Epidermal melanocyte (primary cell): ENCODE results near the gene TTLL9.

ENCODE experiments used
- DNase-seq: peaks from one replicate; pipeline ENCODE4 v3.0.0; 2011; ENCODE audit warnings: low spot score; ENCODE audit not compliant: insufficient read length

The TTLL9 gene

GRCh38 chr20:31879143-31879987 lies 8.9 kb downstream of the TTLL9 start:
- DNase-seq, result peak; percentile 98

DNA sequence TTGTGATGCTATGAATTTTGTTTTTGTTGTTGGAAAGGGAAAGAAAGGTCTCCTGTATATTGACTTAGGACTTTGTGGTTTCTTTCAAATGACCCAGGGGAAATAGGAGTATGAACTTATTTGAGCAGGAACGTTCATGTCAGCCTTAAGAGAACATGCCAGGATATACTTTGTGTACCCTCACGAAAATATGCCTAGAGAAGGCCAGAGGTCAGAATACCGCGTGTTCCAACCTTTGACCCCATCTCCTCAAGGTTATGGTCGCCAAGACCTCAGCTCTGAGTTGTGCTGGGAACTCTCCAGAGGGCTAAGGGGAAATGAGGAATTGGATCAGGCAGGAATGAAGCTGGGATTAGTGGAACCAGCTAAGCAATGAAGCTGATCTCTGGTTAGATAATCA lies 11.5 kb downstream of the TTLL9 start:
- no peak for DNase-seq

GRCh38 chr20:31883829-31884228 lies 13.4 kb downstream of the TTLL9 start:
- DNase-seq, result no peak

DNA sequence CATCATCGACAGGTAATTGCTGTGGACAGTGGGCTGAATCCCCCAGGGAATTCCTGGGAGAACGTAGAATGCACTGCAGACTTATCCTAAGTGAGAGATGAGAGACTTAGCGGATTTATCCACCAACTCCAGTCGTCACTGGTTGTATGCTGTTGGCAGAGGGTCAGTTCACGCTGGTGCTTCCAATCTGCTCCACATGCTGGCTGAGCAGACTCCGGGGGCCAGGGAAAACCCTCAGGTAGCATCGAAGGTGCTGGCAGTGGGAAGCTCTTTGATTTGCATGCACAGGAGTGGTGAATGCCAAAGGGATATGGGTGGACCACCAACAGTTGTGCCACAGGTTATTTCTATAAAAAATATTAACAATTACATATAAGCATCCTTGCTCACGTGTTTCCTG lies 20.2 kb downstream of the TTLL9 start:
- no peak for DNase-seq

DNA sequence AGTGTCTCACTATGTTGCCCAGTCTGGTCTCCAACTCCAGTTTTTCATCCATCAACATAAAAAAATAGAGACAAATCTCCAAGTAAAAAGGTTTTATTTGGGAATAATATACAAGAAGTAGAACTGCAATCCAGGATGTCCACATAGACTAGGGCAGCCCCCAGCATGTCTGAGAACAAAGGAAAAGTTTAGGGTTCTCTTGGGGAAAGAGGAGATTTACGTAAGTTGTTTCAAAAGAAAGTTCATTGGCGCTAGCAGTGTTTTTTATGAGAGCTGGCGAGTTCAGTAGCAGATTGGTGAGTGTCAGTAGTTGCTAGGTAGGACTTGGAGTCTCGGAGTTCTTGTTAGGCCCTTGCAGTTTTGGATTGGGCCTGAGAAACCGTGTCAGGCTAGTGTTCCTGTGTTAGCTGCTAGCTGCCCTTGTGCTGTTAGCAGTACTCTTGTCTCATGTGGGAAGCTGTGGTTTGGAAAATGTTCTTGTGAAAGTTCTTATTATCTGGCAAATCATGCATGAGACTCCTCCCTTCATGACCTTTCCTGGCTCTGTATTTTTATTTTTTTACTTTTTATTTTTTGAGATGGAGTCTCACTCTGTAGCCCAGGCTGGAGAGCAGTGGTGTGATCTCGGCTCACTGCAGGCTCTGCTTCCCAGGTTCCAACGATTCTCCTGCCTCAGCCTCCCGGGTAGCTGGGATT lies 24.7 kb downstream of the TTLL9 start:
- peak; percentile 65 for DNase-seq

GRCh38 chr20:31896049-31896448 lies 25.6 kb downstream of the TTLL9 start:
- DNase-seq, result no peak

DNA sequence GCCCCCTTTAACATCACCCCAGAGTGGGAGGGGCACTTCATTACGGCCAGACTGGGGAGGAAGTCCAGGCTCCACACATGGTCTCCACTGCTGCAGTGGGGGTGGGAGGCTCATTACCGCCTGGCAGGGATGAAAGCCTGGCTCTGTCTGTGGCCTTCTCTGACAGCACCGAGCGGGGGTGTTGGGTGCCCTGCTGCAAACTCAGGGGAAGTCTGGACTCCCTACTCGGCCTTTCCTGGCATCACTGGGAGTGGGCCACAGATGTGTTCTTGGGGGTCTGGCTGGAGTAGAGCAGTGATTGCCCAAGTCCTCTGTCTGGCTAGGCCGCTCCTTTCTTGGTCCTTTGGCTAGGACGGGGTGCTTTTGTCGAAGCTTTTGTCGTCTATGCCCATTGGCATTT lies 27.1 kb downstream of the TTLL9 start:
- DNase-seq, result no peak

- DNase-seq, result no peak
Measured at GRCh38 chr20:31901615-31902014, 31.2 kb downstream of the TTLL9 start.

- no peak for DNase-seq
Measured at GRCh38 chr20:31903627-31904386, 33.4 kb downstream of the TTLL9 start.

DNA sequence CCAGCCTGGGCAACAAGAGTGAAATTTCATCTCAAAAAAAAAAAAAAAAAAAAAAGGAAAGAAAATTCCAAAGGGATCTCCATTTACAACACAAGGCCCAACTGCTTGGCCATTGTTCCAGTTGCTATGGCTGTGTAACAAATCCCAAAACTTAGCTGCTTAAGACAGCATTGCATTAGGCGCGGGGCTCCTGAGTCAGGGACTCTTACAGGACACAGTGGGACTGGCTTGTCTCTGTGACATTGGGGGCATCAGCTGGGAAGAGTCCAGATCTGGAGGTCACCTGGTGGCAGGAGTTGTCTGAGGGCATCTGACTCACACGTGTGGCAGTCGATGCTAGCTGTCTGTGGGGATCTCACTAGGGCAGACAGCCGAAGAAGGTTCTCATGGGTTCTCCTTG lies 35.6 kb downstream of the TTLL9 start:
- DNase-seq, result no peak

- no peak for DNase-seq
Measured at GRCh38 chr20:31907046-31907445, 36.6 kb downstream of the TTLL9 start.

DNA sequence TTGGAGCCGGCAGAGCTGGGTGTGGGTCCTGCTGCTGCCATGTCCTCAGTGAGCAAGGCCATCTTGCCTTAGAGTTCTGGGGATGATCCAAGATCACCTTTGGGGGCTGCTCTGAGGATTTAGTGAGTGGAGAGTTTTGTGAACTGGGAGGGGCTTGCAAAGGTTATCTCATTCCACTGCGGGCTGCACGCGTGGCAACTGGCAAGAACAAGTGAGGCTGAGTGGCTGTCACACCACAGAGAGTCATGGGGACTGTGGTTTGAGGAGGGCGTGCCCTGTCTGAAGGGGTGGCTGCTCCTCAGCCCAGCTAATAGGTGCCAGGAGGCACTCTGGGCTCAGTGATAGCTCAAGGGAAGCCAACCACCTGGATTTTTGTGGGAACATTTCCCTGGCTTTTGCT lies 37.6 kb downstream of the TTLL9 start:
- no peak for DNase-seq

DNA sequence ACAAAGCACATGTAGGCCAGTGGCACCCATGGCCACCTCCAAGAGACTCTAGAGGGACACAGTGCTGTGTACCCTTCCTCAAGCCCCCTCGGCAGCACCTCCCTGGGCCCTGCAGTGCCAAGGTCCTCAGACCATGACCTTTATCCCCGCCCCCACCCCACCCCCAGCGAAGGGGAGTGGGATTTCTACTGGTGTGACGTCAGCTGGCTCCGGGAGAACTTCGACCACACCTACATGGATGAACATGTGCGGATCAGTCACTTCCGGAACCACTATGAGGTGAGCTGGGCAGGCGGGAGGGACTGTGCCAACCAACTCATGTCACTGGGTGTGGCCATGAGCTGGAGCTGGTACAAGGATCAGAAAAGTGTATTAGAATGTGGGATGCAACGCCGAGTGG lies 38.0 kb downstream of the TTLL9 start:
- DNase-seq, result no peak

DNA sequence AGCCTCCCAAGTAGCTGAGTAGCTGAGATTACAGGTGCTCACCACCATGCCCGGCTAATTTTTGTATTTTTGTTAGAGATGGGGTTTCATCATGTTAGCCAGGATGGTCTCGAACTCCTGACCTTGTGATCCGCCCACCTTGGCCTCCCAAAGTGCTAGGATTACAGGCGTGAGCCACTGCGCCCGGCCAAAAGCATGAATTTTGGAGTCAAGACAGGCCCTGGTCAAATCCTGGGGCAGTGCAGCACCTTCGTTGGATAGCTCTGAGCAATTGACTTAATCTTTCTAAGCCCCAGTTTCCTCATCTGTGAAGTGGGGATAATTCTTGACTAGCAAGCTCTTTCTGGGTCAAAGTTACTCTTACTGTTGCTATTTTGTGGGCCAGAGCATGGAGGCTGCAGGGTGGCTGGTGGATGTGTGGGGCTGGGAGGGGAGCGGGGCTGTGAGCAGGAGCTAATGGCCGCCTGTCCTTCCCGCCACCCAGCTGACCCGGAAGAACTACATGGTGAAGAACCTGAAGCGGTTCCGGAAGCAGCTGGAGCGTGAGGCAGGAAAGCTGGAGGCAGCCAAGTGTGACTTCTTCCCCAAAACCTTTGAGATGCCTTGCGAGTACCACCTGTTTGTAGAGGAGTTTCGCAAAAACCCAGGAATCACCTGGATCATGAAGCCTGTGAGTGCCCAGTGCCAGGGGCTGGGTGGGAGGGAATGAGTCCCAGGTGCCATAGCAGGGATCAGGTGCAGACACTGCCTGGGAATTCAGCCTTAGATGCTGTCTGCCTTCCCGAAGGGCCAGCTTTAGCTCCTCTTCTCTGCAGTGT lies 39.0 kb downstream of the TTLL9 start:
- no peak for DNase-seq

DNA sequence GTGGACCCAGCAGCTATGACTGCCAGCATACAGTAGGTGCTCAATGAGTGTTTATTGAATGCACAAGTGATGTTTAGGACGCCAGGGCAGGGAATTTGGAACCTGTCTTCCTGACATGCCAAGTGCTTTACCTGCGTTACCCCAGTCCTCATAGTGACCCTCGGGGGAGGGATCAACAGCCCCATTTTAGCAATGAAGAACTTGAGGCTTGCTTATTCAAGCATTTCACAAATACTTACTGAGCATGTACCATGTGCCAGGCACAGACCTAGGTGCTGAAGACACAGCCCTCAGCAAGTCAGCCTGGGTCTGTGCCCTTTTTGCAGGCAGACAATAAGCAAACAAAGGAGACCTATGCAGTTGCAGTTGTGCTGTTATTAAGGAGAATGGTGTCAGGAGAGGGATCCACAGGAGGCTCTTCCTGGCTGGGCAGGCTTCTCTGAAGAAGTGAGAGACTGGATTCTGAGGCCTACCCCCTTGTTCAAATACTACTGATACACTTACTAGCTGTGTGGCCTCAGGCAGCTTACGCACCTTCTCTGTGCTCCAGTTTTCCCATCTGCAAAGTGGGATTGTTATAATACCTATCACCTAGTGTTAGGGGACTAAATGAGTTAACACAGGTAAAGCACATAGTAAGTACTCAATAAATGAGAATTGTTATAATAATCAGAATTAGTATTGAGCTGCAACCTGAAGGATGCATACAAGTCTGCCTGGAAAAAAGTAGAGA lies 39.8 kb downstream of the TTLL9 start:
- no peak for DNase-seq

DNA sequence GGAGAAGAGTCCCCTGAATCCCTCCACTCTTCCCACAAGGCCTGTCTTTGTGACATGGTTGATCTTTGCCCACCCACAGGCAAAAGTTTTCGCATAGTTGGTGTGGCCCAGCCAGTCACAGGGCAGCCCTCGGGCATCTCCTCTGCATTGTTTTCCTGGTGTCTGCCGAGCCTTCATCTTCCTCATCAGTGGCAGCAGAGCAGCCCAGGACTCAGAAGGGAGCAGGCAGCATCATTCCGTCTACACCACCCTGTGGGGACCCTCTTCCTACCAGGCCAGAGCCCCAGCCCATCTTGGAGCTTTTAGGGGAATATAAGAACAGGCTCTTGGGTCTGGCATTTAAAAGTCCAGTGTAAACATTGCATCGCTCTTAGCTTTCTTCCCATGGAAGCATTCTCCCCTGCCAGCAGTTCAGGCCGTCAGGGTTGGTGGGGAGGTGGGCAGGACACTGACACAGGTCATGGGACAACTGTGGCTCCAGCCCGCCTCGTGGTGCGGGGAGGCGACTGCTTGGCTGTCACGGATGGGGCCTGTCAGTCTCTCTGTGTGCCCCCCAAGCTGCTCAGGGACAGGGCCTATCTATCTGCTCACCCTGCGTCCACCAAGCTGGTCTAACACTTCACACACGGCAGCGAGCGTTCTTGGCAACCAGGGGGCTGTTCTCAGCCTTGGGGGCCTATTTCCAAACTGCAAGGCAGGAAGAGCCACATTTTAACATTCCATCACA lies 43.2 kb downstream of the TTLL9 start:
- DNase-seq, result no peak

GRCh38 chr20:31914170-31914569 lies 43.7 kb downstream of the TTLL9 start:
- DNase-seq, result no peak

DNA sequence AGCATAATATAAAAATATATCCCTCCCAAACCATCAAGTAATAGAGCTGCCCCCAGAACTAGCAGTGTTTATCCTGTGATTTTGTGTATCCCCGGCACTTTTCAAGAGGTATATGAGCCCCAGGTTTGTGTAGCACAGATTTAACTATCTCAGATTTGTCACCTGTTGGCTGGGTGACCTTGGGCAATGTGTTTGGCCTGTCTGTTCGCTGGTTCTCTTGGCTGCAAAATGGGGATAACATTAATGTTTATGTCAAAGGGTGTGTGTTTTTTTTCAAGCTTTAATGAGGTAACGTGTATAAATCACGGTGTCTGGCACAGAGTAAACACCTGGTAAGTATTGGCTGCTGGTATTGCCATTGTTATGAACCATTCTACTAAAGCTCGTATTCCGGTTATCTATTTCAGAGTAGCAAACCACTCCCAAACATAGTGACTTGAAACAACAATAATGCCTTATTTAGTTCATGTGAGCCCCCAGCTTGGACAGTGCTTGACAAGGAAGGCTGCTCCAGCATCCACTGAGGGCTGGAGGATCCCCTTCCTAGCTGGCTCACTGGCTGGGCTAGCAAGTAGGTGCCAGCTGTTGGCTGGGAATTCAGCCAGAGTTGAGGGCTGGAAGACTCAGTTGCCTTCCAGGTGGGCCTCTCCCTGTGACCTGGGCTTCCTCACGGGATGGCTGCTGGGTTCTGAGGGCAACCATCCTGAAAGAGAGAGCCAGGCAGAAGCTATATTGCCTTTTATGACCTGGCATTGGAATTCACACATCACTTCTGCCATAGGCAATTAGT lies 45.3 kb downstream of the TTLL9 start:
- no peak for DNase-seq

DNA sequence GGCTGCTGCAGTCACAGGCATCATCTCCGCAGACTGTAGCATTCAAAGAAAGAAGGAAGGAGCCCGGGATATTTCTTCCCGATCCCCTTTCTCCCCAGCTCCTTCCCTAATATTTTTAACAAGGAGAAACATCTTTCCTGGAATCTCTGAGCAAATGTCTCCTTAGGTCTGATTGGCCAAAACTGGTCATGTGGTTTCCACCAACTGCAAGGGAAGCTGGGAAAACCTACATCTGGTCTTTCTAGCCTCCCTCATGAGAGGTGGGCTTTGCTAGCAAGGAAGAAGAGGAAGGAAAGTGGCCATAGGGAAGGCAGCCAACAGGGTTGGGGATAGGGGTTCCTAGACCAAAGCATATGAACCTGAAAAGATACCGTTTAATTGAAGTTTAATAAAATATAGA lies 46.3 kb downstream of the TTLL9 start:
- no peak for DNase-seq
